ENCODE measurements around the gene CEP70.
"Not testable (repeated sequence)": the region's sequence is repeated elsewhere in the genome, so short reads cannot be mapped to it uniquely, and the experiment has no call there.

The CEP70 gene

DNA sequence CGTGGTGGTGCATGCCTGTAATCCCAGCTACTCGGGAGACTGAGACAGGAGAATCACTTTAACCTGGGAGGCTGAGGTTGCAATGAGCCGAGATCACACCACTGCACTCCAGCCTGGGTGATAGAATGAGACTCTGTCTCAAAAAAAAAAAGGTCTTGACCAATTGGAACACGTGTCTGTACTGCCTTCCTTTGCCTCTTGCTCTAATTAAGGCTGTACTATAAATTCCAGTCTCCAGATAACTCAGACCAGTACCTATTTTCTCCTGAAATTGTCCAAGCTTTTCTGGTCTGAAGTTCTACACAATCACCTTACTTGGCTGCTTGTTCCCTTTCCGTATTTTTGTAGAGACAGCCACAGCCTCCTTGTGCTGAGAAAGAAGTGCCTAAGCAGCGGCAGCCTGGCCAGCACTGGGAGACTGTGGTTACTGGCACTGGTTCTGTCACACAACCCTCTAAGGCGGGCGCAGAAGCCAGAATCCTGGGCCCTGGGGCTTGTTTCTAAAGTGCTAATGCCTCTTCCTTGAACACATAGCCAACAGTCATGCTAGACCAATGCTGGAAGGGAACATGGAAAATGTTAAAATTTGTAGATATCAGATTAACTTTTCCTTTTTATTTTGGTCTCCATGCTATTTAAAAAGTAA lies 6.2 kb upstream of the CEP70 start:
- TF ChIP-seq, protein P1, sequence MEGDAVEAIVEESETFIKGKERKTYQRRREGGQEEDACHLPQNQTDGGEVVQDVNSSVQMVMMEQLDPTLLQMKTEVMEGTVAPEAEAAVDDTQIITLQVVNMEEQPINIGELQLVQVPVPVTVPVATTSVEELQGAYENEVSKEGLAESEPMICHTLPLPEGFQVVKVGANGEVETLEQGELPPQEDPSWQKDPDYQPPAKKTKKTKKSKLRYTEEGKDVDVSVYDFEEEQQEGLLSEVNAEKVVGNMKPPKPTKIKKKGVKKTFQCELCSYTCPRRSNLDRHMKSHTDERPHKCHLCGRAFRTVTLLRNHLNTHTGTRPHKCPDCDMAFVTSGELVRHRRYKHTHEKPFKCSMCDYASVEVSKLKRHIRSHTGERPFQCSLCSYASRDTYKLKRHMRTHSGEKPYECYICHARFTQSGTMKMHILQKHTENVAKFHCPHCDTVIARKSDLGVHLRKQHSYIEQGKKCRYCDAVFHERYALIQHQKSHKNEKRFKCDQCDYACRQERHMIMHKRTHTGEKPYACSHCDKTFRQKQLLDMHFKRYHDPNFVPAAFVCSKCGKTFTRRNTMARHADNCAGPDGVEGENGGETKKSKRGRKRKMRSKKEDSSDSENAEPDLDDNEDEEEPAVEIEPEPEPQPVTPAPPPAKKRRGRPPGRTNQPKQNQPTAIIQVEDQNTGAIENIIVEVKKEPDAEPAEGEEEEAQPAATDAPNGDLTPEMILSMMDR (IDR thresholded peaks at IDR 0.05; ENCODE audit: control insufficient read depth, extremely low read depth, insufficient read depth) = no peak
- H3K4me3 ChIP-seq (ENCODE audit: low read depth, low read length) = no peak overlapping the region
- DNase-seq (ENCODE audit: low read depth) = no peak

DNA sequence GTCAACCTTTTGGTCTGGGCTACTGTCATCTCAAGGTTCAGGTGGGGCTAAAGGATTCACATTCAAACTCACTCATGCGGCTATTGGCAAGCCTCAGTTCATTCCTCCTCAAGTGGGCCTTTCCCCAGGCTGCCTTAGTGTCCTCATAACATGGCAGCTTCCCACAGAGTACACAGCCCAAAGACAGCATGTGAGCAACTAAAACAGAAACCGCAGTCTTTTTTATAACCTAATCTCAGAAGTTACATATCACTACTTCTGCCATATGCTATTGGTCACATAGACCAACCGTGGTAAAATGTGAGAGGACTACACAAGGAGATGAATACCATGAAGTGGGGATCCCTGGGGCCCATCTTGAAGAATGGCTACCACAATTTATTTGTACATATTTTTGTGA lies 4.5 kb upstream of the CEP70 start:
- TF ChIP-seq, protein P1 (IDR thresholded peaks at IDR 0.05; ENCODE audit: control insufficient read depth, extremely low read depth, insufficient read depth) = no peak
- DNase-seq (ENCODE audit: low read depth) = no peak
- H3K4me3 ChIP-seq (ENCODE audit: low read depth, low read length) = no peak overlapping the region

DNA sequence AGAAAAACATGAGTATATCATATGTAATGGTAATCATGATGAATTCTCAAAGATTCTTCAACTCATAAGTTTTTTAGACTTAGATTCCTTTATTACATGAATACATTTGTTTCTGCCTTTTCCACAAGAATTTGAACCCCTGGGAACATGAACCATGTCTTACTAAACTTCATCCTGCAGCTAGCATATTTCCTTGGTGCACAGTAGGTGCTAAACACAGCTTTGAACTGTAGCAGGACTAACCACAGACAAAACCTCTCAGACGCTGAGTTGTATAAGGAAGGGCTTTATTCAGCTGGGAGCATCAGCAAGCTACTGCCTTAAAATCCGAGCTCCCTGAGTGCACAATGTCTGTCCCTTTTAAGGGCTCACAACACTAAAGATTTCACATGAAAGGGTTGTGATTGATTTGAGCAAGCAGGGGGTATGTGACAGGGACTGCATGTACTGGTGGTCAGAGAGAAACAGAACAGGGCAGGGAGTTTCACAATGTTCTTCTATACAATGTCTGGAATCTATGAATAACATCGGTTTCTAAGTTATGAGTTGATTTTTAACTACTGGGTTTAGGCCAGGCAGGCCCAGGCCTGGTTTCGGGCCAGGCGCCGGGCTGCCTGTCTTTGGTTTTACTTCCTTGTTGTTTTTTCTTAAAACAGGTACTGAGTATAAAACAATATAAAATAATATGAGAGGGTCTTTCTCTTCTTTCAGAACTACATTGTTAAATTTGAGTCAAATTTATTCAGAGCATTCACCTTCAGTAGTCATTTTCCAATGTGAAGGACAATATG lies 3.3 kb upstream of the CEP70 start:
- not testable (repeated sequence) for DNase-seq (ENCODE audit: low read depth); H3K4me3 ChIP-seq (ENCODE audit: low read depth, low read length)

DNA sequence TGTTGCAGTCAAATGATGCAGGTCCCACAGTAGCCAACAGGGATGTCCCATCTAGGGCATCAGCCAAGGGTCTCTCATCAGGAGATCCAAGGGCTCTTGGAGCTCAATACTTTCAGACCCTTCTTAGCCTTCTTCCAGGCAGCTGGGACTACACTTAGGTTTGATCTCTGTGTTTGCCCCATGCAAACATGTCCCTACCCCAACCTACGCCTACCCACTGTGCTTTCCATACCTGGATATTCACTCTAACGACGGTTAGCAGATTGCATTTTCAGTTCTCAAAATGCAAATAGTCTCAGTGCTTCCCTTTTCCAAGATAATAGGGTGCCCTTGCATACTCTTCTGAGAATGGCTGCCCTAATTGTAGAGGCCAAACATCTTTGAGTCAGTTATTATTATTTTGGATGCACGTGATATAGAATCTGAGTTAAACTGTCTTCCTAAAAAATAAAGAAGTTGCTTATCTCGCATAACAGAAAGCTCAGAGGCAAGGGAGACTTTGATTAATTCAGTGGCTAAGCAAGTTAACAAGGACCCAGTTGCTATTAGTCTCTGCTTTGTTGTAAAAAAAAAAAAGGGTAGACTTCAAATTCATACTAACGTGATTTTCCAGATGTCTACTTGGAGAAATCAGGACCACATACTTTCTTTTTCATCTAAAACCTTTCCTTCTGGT lies 1.0 kb upstream of the CEP70 start:
- TF ChIP-seq, protein P1 (IDR thresholded peaks at IDR 0.05; ENCODE audit: control insufficient read depth, extremely low read depth, insufficient read depth) = no peak
- peak overlapping the region; percentile 66 for H3K4me3 ChIP-seq (ENCODE audit: low read depth, low read length)
- DNase-seq (ENCODE audit: low read depth) = no peak

DNA sequence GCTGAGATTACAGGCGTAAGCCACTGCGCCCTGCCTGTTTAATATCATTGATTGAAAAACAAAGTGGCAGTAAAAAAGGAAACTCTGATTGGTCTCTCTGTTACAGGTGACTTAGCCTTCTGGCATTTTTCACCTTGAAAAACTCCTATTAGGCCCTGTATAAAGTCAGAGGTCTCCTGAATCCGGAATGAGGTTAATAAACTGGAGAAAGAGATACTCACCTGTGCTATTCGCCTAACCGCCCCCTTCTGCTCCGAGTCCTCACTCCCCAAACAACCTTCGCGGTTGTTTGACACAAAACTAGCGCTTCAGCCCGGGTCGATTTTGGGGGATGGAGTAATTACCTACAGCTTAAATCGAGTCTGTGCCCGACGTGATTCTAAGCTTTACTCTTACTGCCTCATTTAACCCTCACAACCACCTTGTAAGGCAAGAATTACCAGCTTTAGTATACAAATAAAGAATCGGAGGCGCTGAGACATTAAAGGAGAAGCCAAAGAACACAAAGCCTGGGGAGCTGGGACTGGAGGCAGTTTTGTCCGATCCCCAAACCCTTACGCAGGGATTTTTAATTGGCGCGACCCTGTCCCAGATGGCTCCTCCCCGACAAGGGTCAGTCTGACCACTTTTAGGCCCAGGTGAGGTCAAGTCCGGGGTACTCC lies 441 bp downstream of the CEP70 start:
- peak; percentile 43 for DNase-seq (ENCODE audit: low read depth)
- peak overlapping the region; percentile 66 for H3K4me3 ChIP-seq (ENCODE audit: low read depth, low read length)
- TF ChIP-seq, protein P1 (IDR thresholded peaks at IDR 0.05; ENCODE audit: control insufficient read depth, extremely low read depth, insufficient read depth) = no peak

DNA sequence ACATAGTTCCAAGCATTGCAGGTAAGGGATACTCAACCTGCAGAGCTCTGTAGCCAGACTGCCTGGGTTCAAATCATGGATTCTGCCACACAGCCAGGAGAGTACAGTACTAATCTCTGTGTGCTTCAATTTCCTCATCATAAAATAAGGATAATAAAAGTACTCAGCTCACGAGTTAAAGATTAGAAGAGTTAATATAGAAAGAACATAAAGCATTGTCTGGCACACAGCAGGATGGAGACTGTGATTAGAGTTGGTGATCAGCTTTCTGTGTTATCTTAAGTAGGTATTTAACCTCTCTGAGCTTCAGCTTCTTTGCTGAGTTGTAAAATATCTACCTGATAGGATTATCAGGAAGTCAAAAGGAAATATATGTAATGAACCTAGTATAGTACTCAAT lies 2.7 kb downstream of the CEP70 start:
- no peak overlapping the region for H3K4me3 ChIP-seq (ENCODE audit: low read depth, low read length)
- TF ChIP-seq, protein P1 (IDR thresholded peaks at IDR 0.05; ENCODE audit: control insufficient read depth, extremely low read depth, insufficient read depth) = no peak

DNA sequence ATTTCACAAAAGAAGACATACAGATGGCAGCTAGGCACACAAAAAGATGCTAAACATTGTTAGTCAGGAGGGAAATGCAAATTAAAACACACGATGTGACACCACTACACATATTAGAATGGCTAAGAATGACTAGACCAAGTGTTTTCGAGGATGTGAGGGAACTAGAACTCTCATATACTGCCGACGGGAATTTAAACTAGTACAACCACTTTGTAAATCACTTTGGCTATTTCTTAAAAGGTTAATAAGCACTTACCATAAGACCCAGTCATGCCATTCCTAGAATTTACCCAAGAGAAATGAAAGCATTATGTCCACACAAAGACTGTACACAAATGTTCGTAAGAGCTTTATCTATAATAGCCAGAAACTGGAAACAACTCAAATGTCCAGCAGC lies 5.6 kb downstream of the CEP70 start:
- TF ChIP-seq, protein P1 (IDR thresholded peaks at IDR 0.05; ENCODE audit: control insufficient read depth, extremely low read depth, insufficient read depth) = no peak
- DNase-seq (ENCODE audit: low read depth) = no peak
- no peak overlapping the region for H3K4me3 ChIP-seq (ENCODE audit: low read depth, low read length)

More for the DNA sequence above, 2.7 kb downstream of the CEP70 start:
- no peak for DNase-seq (ENCODE audit: low read depth)

Data from LNCaP clone FGC (cell line).